Daoy (cell line): ENCODE measurements around the gene KCTD10. TPM values are rescaled to one million over a fixed set of nuclear protein-coding genes. Genes with fewer than 3 reads are reported as not detected.

Experiments
- DNase-seq: peaks from one replicate; pipeline ENCODE4 v3.0.0-alpha.2; 2015; ENCODE audit warnings: low read depth
- total RNA-seq: library from RNA; depleted of rRNA; stranded (reverse); fragments of >200 nt; shearing (Covaris generic); gene quantifications from 2 replicates; pipeline ENCODE4 v1.2.3, GENCODE V29; 2014; rRNA removed

Gene KCTD10, protein sequence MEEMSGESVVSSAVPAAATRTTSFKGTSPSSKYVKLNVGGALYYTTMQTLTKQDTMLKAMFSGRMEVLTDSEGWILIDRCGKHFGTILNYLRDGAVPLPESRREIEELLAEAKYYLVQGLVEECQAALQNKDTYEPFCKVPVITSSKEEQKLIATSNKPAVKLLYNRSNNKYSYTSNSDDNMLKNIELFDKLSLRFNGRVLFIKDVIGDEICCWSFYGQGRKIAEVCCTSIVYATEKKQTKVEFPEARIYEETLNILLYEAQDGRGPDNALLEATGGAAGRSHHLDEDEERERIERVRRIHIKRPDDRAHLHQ
- 53.1 and 75.3 TPM in 2 replicates for total RNA-seq

DNA sequence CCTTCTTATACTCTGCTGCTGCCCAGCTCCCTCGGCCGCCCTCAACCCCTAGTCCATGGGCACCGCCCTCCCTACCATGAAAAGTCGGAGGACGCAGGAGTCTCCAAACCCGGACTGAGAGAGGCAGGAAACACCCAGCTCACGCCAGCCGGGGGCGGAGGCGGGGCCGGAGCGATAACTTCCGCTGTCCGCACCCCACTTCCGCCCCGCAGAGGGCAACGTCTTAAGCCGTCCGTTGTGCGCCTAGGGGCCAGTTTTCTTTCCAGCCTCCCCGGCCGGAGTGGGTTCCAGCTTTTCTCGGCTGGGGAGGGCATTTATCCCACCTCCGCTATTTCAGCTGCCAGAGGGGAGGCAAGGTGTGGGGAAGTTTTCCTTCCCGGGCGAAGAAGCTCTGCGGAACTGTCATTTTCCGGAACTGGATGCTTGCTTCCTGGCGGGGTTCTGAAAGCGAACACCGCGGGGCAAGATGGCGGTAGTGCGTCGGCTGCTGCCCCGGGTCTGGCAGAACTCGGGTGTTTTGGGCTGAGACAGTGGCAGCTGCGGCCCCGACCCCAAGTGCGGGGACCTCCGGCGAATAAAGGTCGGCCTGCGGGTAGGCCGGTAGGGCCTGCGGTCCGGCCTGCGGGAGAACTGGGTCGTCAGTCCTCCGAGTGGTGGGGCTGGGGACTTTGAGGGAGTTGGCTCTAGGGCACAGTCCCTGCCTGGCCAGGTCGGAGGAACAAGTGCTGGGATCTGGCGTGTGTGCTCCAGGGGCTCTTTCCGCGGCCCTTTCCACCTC is at the start of gene KCTD10, which contains the start of gene UBE3B:
KCTD10 (minus strand) TSS at position 116 of the 778 bp plus-strand sequence; CDS start at position 78, 38 bp downstream.
UBE3B (plus strand) TSS at position 450 of the 778 bp plus-strand sequence. CDS start 5,918 bp downstream, outside the sequence.
- peak; percentile 93 for DNase-seq

DNA sequence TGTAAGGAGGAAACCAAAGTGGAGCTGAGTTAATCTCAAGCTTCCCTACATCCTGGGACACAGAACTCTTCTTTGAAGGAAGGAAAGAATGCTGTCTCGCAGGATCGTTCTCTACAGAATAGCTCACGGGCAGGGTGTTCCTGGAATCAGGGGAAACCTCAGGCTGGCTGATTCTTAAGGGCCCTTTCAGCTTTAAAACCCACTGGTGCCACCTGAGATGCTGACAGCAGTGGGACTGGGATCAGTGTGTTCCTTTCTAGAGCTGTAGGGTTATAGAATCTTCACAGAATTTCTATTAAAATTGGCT is 48.1 kb upstream of the KCTD10 start:
- DNase-seq, result no peak

DNA sequence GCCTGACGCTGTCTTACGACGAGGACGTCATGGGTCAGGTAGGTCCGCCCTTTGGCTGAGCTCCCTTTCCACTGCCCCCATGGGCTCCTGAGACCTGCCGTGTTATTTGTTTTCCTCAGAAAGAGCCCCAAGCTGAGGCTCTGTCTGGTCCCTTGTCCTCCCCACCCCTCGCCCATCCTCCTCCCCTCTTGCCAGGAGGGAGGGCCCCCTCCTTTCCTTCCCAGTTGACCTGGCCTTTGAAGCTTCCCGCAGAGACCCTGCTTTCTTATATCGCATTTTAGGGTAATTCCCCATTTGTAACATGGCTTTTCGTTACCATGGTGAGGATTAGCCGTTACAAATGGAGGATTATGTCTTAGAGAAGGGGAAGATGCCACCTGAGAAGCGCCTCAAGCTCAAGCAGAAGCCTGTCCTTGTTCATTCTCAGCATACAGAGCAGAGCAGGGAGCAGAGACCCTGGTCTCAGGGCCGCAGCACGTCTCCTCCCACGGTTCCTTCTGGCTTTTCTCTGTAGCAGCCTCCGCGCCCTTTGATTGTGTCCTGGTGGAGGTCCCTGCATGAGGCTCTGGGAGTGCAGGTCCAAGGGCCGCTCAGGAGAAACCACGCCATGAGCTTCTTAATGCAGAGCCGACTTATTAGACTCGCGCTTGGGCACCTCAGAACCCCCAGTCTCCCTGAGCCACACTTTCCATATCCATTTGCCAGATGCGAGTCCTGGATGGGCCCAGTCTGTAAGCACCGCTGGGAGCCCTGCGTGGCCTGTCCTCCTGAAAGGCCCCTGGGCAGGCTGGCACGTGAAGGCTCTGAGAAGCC is 47.6 kb upstream of the KCTD10 start:
- DNase-seq, result no peak

DNA sequence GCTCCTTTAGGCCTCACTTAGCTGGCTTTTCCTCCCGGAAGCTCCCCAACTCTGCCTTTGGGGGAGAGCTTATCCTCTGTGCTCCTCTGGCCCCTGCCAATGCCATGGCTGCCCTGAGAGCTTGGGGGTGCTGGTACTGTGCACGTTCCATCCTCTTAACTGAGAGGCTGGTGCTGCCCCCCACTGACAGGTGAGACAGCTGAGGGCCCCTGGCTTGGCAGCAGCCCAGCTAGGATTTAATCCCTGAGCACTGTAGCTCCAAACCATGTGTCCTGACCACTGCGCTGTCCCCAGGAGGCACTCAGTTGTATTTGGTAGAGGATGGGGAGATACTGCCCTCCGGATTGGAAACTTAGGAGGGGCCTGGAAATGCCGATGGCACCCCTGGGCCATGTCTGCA is 46.4 kb upstream of the KCTD10 start:
- no peak for DNase-seq

DNA sequence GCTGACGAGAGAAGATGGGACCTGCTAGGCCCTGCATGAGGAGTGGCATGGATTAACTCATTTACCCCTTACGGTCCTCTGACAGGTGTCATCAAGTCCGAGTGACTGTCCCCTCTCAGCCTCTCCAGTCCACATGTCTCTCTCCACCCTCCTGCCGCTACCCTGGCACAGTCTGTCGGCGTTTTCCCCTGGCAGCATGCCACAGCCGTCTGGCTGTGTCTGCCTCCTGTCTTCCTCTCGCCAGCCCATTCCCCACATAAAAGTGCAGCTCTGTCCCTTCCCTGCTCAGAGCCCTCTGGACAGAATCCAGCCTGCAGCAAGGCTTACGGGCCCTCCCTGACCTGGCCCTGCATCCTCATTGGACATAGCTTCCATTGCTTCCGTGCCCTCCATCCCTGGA is 46.0 kb upstream of the KCTD10 start:
- no peak for DNase-seq

DNA sequence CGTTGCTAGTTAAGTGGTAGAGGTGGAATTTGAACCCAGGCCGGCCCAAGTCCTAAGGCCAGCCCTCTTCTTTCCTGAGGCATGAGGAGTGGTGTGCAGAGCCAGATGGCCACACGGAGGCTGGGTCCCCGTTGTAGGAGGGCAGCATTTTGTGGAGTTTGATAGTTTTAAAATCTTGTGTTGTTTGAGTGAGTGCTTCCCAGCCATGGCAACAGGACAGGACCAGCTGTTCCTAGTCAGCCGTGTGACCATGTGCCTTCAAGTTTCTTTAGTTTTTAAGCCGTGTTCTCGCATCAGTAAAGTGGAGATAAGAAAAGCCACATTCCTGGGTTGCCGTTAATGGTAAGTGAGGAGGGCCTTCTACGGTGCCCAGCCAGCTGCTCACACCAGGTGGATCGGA is 44.7 kb upstream of the KCTD10 start:
- DNase-seq, result no peak

DNA sequence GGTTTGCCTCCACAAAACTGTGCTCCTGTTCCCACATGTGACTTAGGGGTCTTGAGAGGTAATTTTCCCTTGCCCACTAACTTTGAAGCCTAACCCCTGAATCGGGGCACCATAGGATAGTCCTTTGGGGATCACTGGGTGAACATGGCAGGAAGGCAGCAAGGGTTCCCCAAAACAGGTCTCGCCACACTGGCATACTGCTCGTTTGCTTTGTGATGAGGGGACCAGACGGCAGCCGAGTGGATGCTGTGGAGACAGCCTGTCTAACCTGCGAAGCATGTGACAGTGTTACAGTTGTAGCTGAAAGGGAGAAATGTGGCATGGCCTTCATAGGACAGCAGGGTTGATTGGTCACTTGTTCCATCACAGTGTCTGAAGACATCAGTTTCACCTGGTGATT is 42.7 kb upstream of the KCTD10 start:
- no peak for DNase-seq

DNA sequence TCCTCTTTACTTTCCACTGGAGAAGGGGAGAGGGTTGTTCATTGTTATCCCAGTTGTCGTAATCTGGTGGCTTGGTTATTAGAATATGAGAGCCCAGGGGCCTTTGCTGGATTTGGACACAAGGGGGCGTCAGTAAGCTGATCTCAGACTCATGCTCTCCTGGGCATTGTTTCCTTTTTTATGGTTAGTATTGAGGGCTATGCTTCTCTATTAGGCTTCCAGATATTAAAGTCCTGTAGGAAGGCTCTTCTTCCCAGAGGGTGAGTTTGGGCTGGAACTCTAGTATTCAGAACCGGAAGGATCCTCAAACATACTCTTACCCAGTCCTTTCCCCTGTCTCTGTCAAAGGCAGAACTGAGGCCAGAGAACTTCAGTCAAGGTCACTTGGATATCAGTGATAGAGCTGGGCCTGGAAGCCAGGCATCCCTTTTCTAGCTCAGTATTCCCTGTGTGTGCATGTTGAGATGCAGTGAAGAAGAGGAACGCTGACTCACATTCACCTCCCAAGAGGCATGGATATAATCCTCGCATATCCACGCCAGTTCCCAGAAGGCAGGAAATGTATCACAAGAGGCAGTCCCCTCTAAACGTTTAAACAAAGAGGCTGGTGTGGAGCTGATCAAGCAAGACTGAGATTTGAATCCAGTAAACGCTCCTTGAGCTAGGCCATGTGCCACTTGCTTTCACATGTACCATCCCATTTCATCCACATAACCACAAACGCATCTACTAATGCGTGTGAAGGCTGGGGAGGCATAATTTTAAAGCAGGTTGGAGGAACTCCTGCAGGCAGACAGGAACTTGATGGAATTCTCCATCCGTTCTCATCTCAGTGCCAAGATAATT is 41.9 kb upstream of the KCTD10 start:
- peak; percentile 85 for DNase-seq

DNA sequence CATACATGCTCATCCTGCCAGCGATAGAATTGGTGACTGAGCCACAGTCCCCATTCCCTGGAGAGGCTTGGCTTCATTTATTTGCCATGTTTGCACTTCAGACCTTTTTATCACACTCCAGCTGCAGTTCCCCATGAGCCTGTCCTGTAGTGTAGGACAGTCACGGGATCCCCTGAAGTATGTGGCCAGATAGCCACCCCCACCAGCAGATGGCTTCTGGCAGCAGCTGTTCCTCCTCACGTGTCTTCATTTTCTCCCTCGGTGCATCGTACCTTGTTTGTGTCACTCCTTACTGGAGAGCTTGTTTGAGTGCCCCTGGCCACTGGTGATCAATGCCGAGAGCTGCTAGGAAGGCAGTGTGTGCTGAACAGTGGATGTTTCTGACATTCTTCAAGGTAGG is 40.5 kb upstream of the KCTD10 start:
- DNase-seq, result no peak

DNA sequence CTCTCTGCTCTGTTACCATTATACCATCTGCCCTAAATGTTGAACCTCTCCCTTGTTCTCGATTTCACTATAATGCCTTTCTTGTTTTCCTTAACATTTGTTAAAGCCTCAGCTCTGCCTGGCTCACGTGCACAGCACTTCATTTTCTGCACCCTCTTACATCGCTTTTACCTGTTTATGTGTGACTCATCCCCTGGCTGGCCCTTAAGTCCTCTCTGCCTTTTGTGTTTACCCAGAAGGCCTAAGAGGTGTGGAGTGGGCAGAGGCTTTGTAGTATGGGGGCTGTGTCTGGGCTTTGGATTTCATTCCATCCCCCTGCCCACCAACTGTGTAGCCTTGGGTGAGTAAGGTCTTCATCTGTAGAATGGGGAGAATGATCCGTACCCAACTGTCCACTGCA is 36.9 kb upstream of the KCTD10 start:
- DNase-seq, result no peak

DNA sequence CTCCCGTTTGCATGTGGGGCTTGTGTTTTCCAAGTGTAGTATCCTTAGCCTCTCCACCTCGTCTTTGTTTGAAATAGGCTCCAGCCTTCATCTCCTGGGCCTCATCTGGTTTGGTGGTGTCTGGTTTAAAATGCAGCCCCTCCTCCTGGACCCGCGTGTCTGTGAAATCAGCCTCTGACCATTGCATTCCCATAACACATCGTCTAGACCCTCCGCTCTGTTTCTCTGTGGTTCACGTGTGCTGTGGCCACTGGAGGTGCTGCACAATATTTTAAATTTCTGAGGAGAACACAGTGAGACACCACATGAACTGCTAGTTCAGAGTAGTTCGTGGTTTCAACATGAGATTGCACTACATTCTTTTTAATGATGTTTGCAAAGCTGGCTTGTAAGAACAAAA is 36.0 kb upstream of the KCTD10 start:
- no peak for DNase-seq

DNA sequence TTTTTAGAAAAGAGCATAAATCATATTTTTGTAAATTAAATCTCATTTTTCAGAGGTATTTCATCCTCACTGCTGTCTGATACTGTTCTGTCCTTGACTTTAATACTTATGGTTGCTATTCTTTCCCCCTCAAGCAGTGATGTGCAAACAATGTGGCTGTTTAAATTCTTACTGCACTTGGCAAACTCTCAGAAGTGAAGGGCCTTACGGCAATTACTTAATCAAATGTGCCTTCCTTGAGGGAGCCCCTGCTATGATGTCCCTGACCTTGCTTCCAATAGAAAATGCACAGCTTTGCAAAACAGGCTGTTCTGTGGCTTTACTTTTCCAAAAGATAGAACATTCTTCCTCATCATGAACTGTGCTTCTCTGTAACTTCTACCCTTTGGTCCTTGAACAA is 35.5 kb upstream of the KCTD10 start:
- no peak for DNase-seq

DNA sequence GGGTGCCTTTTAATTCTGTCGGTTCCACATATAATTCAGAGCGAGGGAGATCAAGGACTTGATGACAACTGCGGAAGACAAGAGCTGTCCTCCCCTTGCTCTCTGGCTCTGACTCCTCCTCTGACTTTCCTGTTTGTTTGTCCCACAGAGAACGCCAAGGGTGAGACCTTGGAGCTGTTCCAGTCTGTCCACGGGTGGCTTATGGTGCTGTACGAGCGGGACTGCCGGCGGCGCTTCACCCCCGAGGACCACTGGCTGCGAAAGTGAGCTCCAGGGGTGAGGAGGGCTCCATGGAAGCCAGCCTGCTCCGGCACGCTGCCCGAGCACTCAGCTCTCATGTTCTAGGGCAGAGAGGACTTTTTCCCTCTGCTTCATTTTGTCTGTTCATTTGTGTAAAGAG is 33.1 kb upstream of the KCTD10 start:
- no peak for DNase-seq

DNA sequence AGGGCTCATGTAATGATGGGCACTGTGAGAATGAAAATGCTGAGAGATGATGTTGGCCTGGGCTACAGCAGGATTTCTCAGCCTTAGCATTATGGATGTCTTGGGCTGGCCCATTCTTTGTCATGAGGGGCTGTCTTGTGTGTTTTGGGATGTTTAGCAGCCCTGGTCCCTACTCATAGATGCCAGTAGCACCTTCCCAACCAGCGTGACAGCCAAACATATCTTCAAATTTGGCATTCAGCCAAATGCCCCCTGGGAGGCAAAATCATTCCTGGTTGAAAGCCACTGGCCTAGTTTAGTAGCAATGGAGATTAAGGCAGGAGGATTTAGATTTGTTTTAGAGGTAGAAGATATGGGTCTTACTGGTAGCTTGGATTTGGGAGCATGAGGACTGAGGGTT is 27.0 kb upstream of the KCTD10 start:
- no peak for DNase-seq

DNA sequence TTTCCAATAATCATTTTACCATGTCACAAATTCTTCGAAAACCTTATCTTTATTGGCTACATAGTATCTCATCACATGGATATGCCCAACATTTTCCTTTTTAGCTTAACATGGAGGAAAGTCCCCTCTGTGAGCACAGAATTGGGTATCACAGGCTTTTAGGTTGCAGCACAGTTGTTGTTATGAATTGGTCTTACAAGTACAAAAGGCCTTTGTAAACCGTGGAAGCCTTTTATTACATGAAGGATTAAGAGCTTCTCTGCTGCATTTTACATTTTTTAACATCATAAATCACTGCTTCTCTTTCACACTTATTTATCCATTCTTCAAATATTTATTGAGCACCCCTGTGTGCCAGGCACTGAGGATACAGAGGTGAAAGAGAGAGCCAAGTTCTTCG is 26.5 kb upstream of the KCTD10 start:
- no peak for DNase-seq

DNA sequence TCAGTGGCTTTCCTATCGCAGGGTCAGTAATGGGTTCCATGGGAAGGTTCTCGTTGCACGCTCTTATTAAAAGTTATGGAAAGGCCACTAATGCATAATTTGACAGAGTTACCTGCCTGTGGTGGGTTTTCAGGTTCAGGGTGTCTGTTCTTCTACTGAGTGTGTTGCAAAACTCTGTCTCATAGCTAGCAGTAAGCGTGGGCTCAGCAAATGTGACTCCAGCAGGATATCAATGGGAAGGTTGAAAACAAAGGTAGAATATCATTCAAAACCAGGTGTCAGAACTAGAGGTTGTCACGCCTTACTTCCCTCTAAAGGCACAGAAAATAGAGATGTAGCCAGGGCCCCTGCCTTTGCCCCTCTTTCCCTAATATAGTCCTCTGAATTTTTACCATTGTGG is 25.2 kb upstream of the KCTD10 start:
- no peak for DNase-seq

DNA sequence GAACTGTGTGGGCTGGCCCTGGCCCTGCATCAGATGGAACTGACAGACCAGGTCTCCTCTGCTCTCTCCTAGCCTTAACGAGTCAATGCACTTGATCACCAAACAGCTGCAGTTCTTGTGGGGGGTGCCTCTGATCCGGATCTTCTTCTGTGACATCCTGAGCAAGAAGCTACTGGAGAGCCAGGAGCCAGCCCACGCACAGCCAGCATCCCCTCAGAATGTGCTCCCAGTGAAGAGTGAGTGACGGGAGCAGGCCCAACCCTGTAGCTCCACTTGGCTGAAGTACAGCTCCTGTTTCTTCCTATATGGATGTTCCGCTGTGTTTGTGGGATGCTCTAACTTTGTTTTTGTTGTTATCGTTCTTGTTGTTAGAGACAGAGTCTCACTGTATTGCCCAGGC is 24.2 kb upstream of the KCTD10 start:
- no peak for DNase-seq

DNA sequence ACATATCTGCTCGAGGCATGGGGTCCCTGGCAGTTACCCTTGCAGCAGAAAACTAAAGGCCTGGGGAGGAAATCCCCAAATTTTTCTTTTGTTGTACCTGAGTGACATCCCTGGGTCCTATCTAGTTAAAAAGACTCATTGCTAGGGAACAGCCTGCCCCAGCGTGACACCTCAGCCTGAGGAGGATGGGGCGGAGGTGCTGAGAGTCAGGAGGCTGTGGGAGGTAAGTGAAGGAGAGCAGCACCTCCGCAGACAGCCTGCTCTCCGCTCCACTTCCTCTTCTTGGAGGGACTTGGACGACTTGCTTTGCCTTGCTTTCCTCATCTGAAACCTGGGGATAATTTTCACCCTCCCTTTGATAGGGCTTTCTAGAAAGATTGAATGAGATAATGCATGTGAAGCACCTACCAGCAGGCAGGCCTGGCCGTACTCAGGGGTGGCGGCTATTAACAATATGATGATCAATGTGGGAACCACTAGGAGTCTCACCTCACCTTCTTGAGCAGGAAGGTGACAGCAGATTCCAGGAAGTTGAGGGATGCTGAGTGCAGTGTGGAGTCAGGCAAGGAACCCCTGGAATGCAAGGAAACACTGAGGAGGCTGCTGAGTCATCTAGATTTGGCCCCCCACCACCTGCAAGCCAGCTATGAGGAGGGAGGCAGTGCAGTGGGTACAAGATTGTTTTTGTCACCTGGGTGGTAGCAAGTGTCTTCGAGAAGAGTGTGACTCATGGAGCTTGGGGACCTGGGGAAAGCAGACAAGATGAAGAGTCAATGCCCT is 23.5 kb upstream of the KCTD10 start:
- no peak for DNase-seq

DNA sequence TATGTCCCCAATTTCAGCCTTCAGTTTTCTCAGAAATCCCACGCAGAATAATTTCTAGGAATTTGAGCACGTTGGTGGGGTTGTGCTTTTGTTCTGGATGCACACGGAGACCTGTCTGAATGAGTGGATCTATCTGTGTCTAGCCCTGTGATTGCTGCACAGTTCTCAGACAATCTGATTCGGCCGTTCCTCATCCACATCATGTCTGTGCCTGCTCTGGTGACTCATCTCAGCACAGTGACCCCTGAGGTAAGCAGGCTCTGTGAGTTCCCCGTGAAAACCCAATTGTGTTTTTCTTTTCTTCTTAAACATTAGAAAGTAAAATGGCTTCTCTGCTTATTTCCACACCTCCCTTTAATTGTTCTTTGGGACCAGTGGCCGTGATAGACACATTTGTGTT is 20.6 kb upstream of the KCTD10 start:
- DNase-seq, result peak; percentile 13

DNA sequence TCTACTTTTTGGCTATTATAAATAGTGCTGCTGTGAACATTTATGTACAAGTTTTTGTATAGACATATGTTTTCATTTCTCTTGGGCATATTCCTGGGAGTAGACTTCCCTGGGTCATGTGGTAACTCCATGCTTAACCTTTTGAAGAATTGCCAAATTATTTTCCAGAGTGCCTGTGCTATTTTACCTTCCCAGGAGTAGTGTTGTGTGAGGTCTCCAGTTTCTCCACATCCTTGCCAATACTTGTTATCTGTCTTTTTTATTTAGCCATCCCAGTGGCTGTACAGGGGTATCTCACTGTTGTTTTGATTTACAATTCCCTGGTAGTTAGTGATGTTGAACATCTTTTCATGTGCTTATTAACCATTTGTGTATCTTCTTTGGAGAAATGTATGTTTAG is 19.2 kb upstream of the KCTD10 start:
- no peak for DNase-seq

DNA sequence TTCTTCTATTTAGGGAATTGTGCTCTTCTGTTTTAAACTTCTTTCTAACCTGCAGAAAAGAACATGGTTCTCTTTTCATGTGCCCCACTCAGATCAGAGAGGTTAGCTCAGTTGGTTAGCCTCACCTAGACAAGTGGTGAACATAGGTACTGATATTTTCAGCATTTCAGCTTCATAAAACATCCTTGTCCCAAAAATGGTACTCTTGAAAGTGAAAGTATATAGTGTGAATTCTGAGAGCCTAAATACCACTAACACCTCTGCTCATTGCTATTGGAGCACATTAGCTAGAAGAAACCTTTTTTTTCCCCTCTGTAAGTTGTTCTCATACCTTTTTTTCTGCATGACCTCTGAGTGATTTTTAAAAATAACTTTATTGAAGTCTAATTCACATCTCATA is 17.9 kb upstream of the KCTD10 start:
- DNase-seq, result no peak
